Midbrain (tissue), 1 donor: Measurements from ENCODE around the gene CHPF2.
A peak's percentile ranks its signal among the peaks of the same experiment; 100 is the strongest.

Experiments
- DNase-seq: peaks from one replicate; lab custom pipeline; 2025; lab: John Stamatoyannopoulos, UW

The CHPF2 gene

GRCh38 chr7:151232091-151232916, at the start of gene CHPF2:
Gene CHPF2, plus strand, starts transcription at chr7:151232483. Its CDS starts 1,529 bp downstream, at chr7:151234012.
- DNase-seq: peak; percentile 91

- DNase-seq: no peak
Measured at GRCh38 chr7:151185762-151186639, 46.3 kb upstream of the CHPF2 start.

GRCh38 chr7:151186640-151187408, 45.5 kb upstream of the CHPF2 start, which contains the start of gene ASB10:
Gene ASB10, minus strand, starts transcription at chr7:151187250. Its CDS starts 120 bp downstream, at chr7:151187130.
- DNase-seq: no peak

- DNase-seq: no peak
Measured at GRCh38 chr7:151187409-151188251, 44.7 kb upstream of the CHPF2 start.

- no peak for DNase-seq
Measured at GRCh38 chr7:151188252-151188542, 44.1 kb upstream of the CHPF2 start.

GRCh38 chr7:151189038-151189437, 43.2 kb upstream of the CHPF2 start:
- DNase-seq: no peak

GRCh38 chr7:151191544-151191943, 40.7 kb upstream of the CHPF2 start:
- no peak for DNase-seq

GRCh38 chr7:151192002-151192539, 40.2 kb upstream of the CHPF2 start:
- no peak for DNase-seq

- no peak for DNase-seq
Measured at GRCh38 chr7:151193203-151193978, 38.9 kb upstream of the CHPF2 start.

- no peak for DNase-seq
Measured at GRCh38 chr7:151194188-151194587, 38.1 kb upstream of the CHPF2 start.

- no peak for DNase-seq
Measured at GRCh38 chr7:151195616-151196450, 36.5 kb upstream of the CHPF2 start.

GRCh38 chr7:151197932-151198331, 34.4 kb upstream of the CHPF2 start:
- no peak for DNase-seq

- DNase-seq: no peak
Measured at GRCh38 chr7:151198945-151199848, 33.1 kb upstream of the CHPF2 start.

- DNase-seq: no peak
Measured at GRCh38 chr7:151201344-151201743, 30.9 kb upstream of the CHPF2 start.

GRCh38 chr7:151201751-151202150, 30.5 kb upstream of the CHPF2 start:
- DNase-seq: no peak

- DNase-seq: no peak
Measured at GRCh38 chr7:151202836-151203235, 29.4 kb upstream of the CHPF2 start.

GRCh38 chr7:151204383-151205032, 27.8 kb upstream of the CHPF2 start:
- no peak for DNase-seq

- DNase-seq: no peak
Measured at GRCh38 chr7:151205730-151206129, 26.6 kb upstream of the CHPF2 start.
